ENCODE data around the gene WWTR1.

Gene WWTR1

GRCh38 chr3:149510480-149510879 lies 147.3 kb downstream of the WWTR1 start:
- Mint-ChIP-seq H3K4me1 (peaks cover 23% of the 10 kb centered on the region), H3K4me3 (no peak overlapping the region), H3K27ac (no peak overlapping the region), H3K36me3 (ENCODE audit: low read depth) (no peaks in the 10 kb centered on the region), H3K9me3 (no peaks in the 10 kb centered on the region), H3K27me3 (ENCODE audit: low read depth) (no peaks in the 10 kb centered on the region)
- no peak for TF ChIP-seq CTCF (IDR thresholded peaks at IDR 0.05; ENCODE audit: unreplicated experiment in 3 of 3)

DNA sequence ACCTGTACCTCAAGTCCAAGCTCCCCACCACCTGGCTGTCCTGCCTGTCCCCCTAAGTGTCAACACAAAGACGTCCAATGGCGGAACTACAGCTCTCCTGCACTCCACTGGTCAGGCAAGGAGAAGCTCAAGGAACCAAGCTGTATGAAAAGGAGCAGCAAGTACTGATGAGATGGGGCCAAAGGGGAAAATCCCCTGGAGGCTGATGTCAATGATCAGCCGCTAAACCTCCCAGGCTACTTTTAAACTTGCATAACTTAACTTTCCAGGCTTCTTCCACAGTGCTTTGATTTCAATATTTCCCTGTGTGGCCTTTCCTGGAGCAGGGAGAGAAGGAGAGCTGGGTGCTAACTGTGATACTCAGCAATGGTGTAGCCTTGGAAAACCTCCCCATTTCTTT lies 148.3 kb downstream of the WWTR1 start:
- Mint-ChIP-seq H3K27me3 (ENCODE audit: low read depth) (no peaks in the 10 kb centered on the region), H3K27ac (no peak overlapping the region), H3K9me3 (no peaks in the 10 kb centered on the region), H3K4me1 (peaks cover 23% of the 10 kb centered on the region), H3K4me3 (no peak overlapping the region), H3K36me3 (ENCODE audit: low read depth) (no peaks in the 10 kb centered on the region)
- no peak for TF ChIP-seq CTCF (IDR thresholded peaks at IDR 0.05; ENCODE audit: unreplicated experiment in 3 of 3)

GRCh38 chr3:149507491-149508324 lies 150.1 kb downstream of the WWTR1 start:
- H3K27me3 Mint-ChIP-seq (ENCODE audit: low read depth) = no peaks in the 10 kb centered on the region
- H3K9me3 Mint-ChIP-seq = no peaks in the 10 kb centered on the region
- TF ChIP-seq CTCF (IDR thresholded peaks at IDR 0.05; ENCODE audit: unreplicated experiment in 3 of 3) = no peak
- H3K4me3 Mint-ChIP-seq = no peak overlapping the region
- H3K27ac Mint-ChIP-seq = peak overlapping the region in 1 of 3 experiments; percentile 49
- H3K4me1 Mint-ChIP-seq = peaks cover 18% of the 10 kb centered on the region
- no peaks in the 10 kb centered on the region for H3K36me3 Mint-ChIP-seq (ENCODE audit: low read depth)

GRCh38 chr3:149506965-149507364 lies 150.9 kb downstream of the WWTR1 start:
- Mint-ChIP-seq H3K36me3 (ENCODE audit: low read depth) (no peaks in the 10 kb centered on the region), H3K4me1 (peaks cover 12% of the 10 kb centered on the region), H3K27me3 (ENCODE audit: low read depth) (no peaks in the 10 kb centered on the region), H3K4me3 (no peak overlapping the region), H3K27ac (peak overlapping the region in 2 of 3 experiments; percentile 6 to 49), H3K9me3 (no peaks in the 10 kb centered on the region)
- no peak for TF ChIP-seq CTCF (IDR thresholded peaks at IDR 0.05; ENCODE audit: unreplicated experiment in 3 of 3)

DNA sequence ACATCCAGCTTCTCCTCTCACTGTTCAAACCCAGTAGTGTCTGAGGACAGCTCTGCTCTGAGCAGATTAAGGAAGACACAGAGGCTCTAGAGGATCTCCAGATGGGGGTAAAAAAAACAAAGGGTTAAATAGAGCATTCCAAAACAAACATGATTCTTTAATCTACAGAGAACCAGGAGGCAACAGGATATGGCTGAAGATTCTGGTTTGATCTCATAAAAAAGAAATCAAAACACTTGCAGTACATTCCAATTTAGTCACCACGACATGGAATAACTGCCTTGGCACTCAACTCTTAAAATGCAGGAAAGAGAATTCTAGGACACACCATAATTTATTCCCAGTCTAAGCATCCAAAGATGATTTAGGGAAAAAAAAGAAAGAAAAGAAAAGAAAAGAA lies 151.3 kb downstream of the WWTR1 start:
- peaks cover 12% of the 10 kb centered on the region for H3K4me1 Mint-ChIP-seq
- no peaks in the 10 kb centered on the region for H3K36me3 Mint-ChIP-seq (ENCODE audit: low read depth)
- H3K4me3 Mint-ChIP-seq = no peak overlapping the region
- peak overlapping the region in 2 of 3 experiments; percentile 26 to 49 for H3K27ac Mint-ChIP-seq
- no peaks in the 10 kb centered on the region for H3K9me3 Mint-ChIP-seq
- no peaks in the 10 kb centered on the region for H3K27me3 Mint-ChIP-seq (ENCODE audit: low read depth)
- TF ChIP-seq CTCF (IDR thresholded peaks at IDR 0.05; ENCODE audit: unreplicated experiment in 3 of 3) = no peak

DNA sequence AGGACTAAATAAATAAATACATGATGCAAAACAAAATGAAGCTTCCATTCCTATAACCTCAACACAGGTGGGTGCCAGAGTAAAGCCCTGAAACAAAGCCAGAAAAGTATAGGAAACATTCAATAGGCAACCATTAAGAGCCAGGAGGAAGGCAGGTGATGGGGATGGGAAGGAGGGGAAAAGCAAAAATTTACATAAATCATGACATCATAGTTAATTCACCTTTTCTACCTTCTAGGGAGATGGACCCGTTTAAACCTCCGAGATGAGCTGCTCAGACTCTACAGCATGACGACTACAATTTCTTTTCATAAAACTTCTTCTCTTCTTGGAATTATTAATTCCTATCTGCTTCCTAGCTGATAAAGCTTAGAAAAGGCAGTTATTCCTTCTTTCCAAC lies 155.4 kb downstream of the WWTR1 start:
- Mint-ChIP-seq H3K27me3 (ENCODE audit: low read depth) (no peaks in the 10 kb centered on the region), H3K4me3 (no peak overlapping the region), H3K4me1 (peaks cover 12% of the 10 kb centered on the region), H3K9me3 (no peaks in the 10 kb centered on the region), H3K36me3 (ENCODE audit: low read depth) (no peaks in the 10 kb centered on the region), H3K27ac (no peak overlapping the region)
- no peak for TF ChIP-seq CTCF (IDR thresholded peaks at IDR 0.05; ENCODE audit: unreplicated experiment in 3 of 3)

All from nephron (organoid).